HepG2 (cell line): ENCODE data around the gene DNAH9. TPM values are rescaled to one million over a fixed set of nuclear protein-coding genes. Genes with fewer than 3 reads are reported as not detected.

Experiments
- ATAC-seq: fragments of 200-7000 bp; cut with Tn5 transposase; 3 replicates; pipeline ENCODE4 v1.9.1; 2020; ENCODE audit warnings: mild to moderate bottlenecking, moderate library complexity
- BruUV-seq: library from RNA; stranded (reverse); fragments of 400-500 nt; replicated peaks from 2 replicates; lab custom pipeline; 2021; lab: Mats Ljungman, UMichigan
- CTCF ChIA-PET: fragments of 300-600 bp; formaldehyde crosslinking; extraction: SDS; loops from one replicate; lab custom pipeline; 2021; ENCODE audit warnings: low total read pairs, inconsistent platforms, low intra/inter-chr PET ratio; lab: Yijun Ruan, JAX
- POLR2A ChIA-PET: fragments of 350-600 bp; sonication (Branson Sonifier 250); formaldehyde crosslinking; loops from one replicate; lab custom pipeline; 2020; ENCODE audit warnings: antibody characterized with exemption, inconsistent platforms; lab: Yijun Ruan, JAX
- DNase-seq: peaks from one replicate; pipeline ENCODE4 v3.0.0-alpha.2; 2015; ENCODE audit warnings: low spot score
- FAIRE-seq: peaks from 3 replicates; lab custom pipeline; 2011; peaks lifted over from hg19 to GRCh38; lab: Jason Lieb, UNC
- H2AFZ ChIP-seq: one replicate; pipeline ENCODE4 v1.6.1; 2011; ENCODE audit warnings: low read length, inconsistent platforms
- H3K27ac ChIP-seq: fragments of 300-600 bp; 3 replicates; pipeline ENCODE4 v1.8.0; 2011; ENCODE audit warnings: mixed run types, mild to moderate bottlenecking, mixed read lengths, low read length, inconsistent platforms; ENCODE audit not compliant: insufficient read depth; ENCODE audit errors: extremely low read length
- H3K27me3 ChIP-seq, 2 experiments: fragments of 200-600 bp in 1 of 2; 2 replicates in 1 of 2; 3 replicates in 1 of 2; pipeline versions ENCODE4 v1.6.0 to v1.8.0; 2011; ENCODE audit warnings: low read length in 2 of 2, mild to moderate bottlenecking in 2 of 2, moderate library complexity in 2 of 2, inconsistent platforms in 1 of 2; ENCODE audit not compliant: insufficient read depth in 2 of 2, control insufficient read depth in 1 of 2
- H3K36me3 ChIP-seq, 2 experiments: fragments of 200-600 bp in 1 of 2; replicated peaks in 1 of 2; 2 replicates in 1 of 2; 3 replicates in 1 of 2; pipeline versions ENCODE4 v1.5.1 to v1.8.0; 2011; ENCODE audit warnings: low read length in 2 of 2, inconsistent platforms in 1 of 2; ENCODE audit not compliant: insufficient read depth in 2 of 2, control insufficient read depth in 1 of 2
- H3K4me1 ChIP-seq: 2 replicates; pipeline ENCODE4 v1.5.1; 2012; ENCODE audit warnings: low read length, inconsistent platforms; ENCODE audit not compliant: insufficient read depth
- H3K4me2 ChIP-seq: 2 replicates; pipeline ENCODE4 v1.6.0; 2011; ENCODE audit warnings: low read depth, low read length, inconsistent platforms
- H3K4me3 ChIP-seq, 3 experiments: fragments of 200-600 bp in 1 of 3; sonication (generic), shearing (Covaris generic) in 1 of 3; replicated peaks in 1 of 3; 2 replicates each; pipeline ENCODE4 v1.5.1; 2011 to 2016; ENCODE audit warnings: low read length in 3 of 3, inconsistent platforms in 2 of 3, low read depth in 2 of 3, mild to moderate bottlenecking in 2 of 3, control low read depth in 1 of 3, mixed read lengths in 1 of 3; ENCODE audit not compliant: insufficient read depth in 1 of 3
- H3K79me2 ChIP-seq: one replicate; pipeline ENCODE4 v1.6.1; 2011; ENCODE audit warnings: low read length, inconsistent platforms; ENCODE audit not compliant: insufficient read depth
- H3K9ac ChIP-seq: 2 replicates; pipeline ENCODE4 v1.6.0; 2011; ENCODE audit warnings: mild to moderate bottlenecking, low read depth, low read length, inconsistent platforms; ENCODE audit not compliant: insufficient read depth
- H3K9me3 ChIP-seq: 2 replicates; pipeline ENCODE4 v1.5.1; 2012; ENCODE audit warnings: mild to moderate bottlenecking, low read length
- H4K20me1 ChIP-seq: 2 replicates; pipeline ENCODE4 v1.6.0; 2011; ENCODE audit warnings: inconsistent platforms, mild to moderate bottlenecking, low read length, moderate library complexity; ENCODE audit not compliant: insufficient read depth
- BORCS8-MEF2B ChIP-seq: sonication (generic); formaldehyde crosslinking; IDR thresholded peaks from 2 replicates; pipeline ENCODE4 v1.8.0; 2022; ENCODE audit warnings: mild to moderate bottlenecking, missing genetic modification reagents
- GABPA ChIP-seq, 2 experiments: IDR thresholded peaks; 2 replicates each; pipeline ENCODE4 v1.6.1; 2011 to 2016; ENCODE audit warnings: low read depth in 2 of 2, low read length in 1 of 2, missing biosample characterization in 1 of 2, missing genetic modification characterization in 1 of 2
- GZF1 ChIP-seq: sonication (generic); formaldehyde crosslinking; IDR thresholded peaks from 2 replicates; pipeline ENCODE4 v1.5.1; 2020; ENCODE audit warnings: mild to moderate bottlenecking, missing genetic modification reagents
- MAF1 ChIP-seq: sonication (generic); formaldehyde crosslinking; IDR thresholded peaks from 2 replicates; pipeline ENCODE4 v1.5.0; 2020; ENCODE audit warnings: missing genetic modification reagents, borderline replicate concordance
- MEF2D ChIP-seq: sonication (generic); formaldehyde crosslinking; IDR thresholded peaks from 2 replicates; pipeline ENCODE4 v1.5.1; 2020; ENCODE audit warnings: mild to moderate bottlenecking, missing genetic modification reagents
- PAF1 ChIP-seq: IDR thresholded peaks from 2 replicates; pipeline ENCODE4 v1.6.1; 2016; ENCODE audit warnings: missing genetic modification reagents, missing compliant biosample characterization
- ZC3H13 ChIP-seq: sonication (generic); formaldehyde crosslinking; IDR thresholded peaks from 2 replicates; pipeline ENCODE4 v1.8.1; 2023; ENCODE audit warnings: mild to moderate bottlenecking, missing genetic modification reagents, moderate library complexity
- ZFP36 ChIP-seq: fragments of 150-350 bp; IDR thresholded peaks from 2 replicates; pipeline ENCODE4 v1.6.1; 2018; ENCODE audit warnings: borderline replicate concordance, low read length, low read depth; ENCODE audit not compliant: partially characterized antibody
- ZFYVE20 ChIP-seq: sonication (generic); formaldehyde crosslinking; IDR thresholded peaks from 2 replicates; pipeline ENCODE4 v1.8.0; 2023; ENCODE audit warnings: low read depth, mild to moderate bottlenecking, moderate library complexity, missing genetic modification reagents, borderline replicate concordance
- ZNF383 ChIP-seq: sonication (generic); formaldehyde crosslinking; IDR thresholded peaks from 2 replicates; pipeline ENCODE4 v1.4.0; 2020; ENCODE audit warnings: missing genetic modification reagents, mild to moderate bottlenecking, borderline replicate concordance
- ZNF570 ChIP-seq: sonication (generic); formaldehyde crosslinking; IDR thresholded peaks from 2 replicates; pipeline ENCODE4 v1.4.0; 2020; ENCODE audit warnings: mild to moderate bottlenecking, missing genetic modification reagents, borderline replicate concordance
- ZNF839 ChIP-seq: sonication (generic); formaldehyde crosslinking; IDR thresholded peaks from 2 replicates; pipeline ENCODE4 v1.4.0; 2020; ENCODE audit warnings: missing genetic modification reagents, mild to moderate bottlenecking, borderline replicate concordance
- WGBS: methylation state at CpG from one replicate; pipeline ENCODE4 v1.1.6; 2017; ENCODE audit warnings: low lambda C conversion rate; 5-methylcytosine and 5-hydroxymethylcytosine counted together
- in situ Hi-C: cut with HindIII; loops from 2 replicates; pipeline ENCODE4 v1.10.0; 2017; ENCODE audit warnings: low pct_unique_long_range_greater_than_20kb; ENCODE audit not compliant: extremely low pct_ligation_motif_present
- intact Hi-C: fragments of 100-400 bp; cut with micrococcal nuclease; formaldehyde crosslinking; loops from one replicate; pipeline ENCODE4 v1.10.0; 2022; ENCODE audit not compliant: unreplicated experiment
- polyA plus RNA-seq, 8 experiments: library from polyadenylated mRNA; depleted of rRNA in 3 of 8; stranded (reverse) in 7 of 8; unstranded in 1 of 8; fragments of >200 nt; fragmentation: Illumina TruSeq in 4 of 8; extraction: Trizol in 4 of 8; gene quantifications; 2 replicates each; pipeline versions ENCODE4 v1.2.1 to v1.2.3, GENCODE V29; 2011 to 2016; ENCODE audit warnings: low read depth in 4 of 8, missing spikeins in 1 of 8, mixed read lengths in 1 of 8; ENCODE audit not compliant: insufficient read depth in 1 of 8
- total RNA-seq, 5 experiments: library from RNA; depleted of rRNA; stranded (reverse); fragments of >200 nt; fragmentation: Illumina TruSeq; extraction: Trizol; gene quantifications; 2 replicates each; pipeline ENCODE4 v1.2.3, GENCODE V29; 2016; ENCODE audit warnings: low read depth in 1 of 5
- TF ChIP-seq, protein P1 (sequence below): IDR thresholded peaks from 2 replicates; pipeline ENCODE4 v1.6.1; 2018; ENCODE audit warnings: missing genetic modification reagents
- TF ChIP-seq, protein P2 (sequence below): sonication (generic); formaldehyde crosslinking; IDR thresholded peaks from 2 replicates; pipeline ENCODE4 v1.4.0; 2020; ENCODE audit warnings: missing genetic modification reagents, borderline replicate concordance
- TF ChIP-seq, protein P3 (sequence below): sonication (generic); formaldehyde crosslinking; IDR thresholded peaks from 2 replicates; pipeline ENCODE4 v1.4.0; 2020; ENCODE audit warnings: missing genetic modification reagents
- TF ChIP-seq, protein P4 (sequence below): sonication (generic); formaldehyde crosslinking; IDR thresholded peaks from 2 replicates; pipeline ENCODE4 v1.5.0; 2020; ENCODE audit warnings: mild to moderate bottlenecking, missing genetic modification reagents, moderate library complexity

Gene DNAH9
- total and polyA plus RNA-seq, 2 of the 13 experiments (the other 11 are each of a cell fraction or from before 2014, with no cell fraction given), result not detected

DNA sequence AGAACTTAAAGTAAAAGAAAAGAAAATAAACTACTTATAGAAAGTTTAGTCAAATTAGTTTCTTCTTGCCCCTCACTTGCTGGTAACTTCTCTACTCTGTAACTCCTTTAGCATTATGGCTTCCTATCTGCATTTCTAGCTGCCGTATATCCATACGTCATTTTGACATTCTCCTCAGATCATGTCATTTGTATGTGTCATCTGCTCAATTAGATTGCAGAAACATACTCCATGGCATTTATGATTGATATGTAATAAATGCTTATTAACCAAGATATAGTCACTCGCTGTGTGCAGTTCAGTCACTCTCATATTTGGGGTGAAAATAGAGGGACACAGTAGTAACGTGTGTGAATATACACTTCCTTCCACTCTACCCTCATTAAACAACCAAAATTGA, 295.6 kb downstream of the DNAH9 start (continued):
- no peak for TF ChIP-seq PAF1 (CRISPR knock-in tag)
- no peak for TF ChIP-seq MEF2D (CRISPR knock-in tag)
- TF ChIP-seq ZFP36, result no peak
- TF ChIP-seq, protein P1, sequence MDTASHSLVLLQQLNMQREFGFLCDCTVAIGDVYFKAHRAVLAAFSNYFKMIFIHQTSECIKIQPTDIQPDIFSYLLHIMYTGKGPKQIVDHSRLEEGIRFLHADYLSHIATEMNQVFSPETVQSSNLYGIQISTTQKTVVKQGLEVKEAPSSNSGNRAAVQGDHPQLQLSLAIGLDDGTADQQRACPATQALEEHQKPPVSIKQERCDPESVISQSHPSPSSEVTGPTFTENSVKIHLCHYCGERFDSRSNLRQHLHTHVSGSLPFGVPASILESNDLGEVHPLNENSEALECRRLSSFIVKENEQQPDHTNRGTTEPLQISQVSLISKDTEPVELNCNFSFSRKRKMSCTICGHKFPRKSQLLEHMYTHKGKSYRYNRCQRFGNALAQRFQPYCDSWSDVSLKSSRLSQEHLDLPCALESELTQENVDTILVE (CRISPR knock-in tag), result no peak
- no peak for TF ChIP-seq GABPA (IDR thresholded peaks at IDR 0.05; ENCODE audit: low read depth, low read length)
- TF ChIP-seq GABPA (CRISPR knock-in tag; IDR thresholded peaks at IDR 0.05; ENCODE audit: low read depth), result no peak
- TF ChIP-seq, protein P2, sequence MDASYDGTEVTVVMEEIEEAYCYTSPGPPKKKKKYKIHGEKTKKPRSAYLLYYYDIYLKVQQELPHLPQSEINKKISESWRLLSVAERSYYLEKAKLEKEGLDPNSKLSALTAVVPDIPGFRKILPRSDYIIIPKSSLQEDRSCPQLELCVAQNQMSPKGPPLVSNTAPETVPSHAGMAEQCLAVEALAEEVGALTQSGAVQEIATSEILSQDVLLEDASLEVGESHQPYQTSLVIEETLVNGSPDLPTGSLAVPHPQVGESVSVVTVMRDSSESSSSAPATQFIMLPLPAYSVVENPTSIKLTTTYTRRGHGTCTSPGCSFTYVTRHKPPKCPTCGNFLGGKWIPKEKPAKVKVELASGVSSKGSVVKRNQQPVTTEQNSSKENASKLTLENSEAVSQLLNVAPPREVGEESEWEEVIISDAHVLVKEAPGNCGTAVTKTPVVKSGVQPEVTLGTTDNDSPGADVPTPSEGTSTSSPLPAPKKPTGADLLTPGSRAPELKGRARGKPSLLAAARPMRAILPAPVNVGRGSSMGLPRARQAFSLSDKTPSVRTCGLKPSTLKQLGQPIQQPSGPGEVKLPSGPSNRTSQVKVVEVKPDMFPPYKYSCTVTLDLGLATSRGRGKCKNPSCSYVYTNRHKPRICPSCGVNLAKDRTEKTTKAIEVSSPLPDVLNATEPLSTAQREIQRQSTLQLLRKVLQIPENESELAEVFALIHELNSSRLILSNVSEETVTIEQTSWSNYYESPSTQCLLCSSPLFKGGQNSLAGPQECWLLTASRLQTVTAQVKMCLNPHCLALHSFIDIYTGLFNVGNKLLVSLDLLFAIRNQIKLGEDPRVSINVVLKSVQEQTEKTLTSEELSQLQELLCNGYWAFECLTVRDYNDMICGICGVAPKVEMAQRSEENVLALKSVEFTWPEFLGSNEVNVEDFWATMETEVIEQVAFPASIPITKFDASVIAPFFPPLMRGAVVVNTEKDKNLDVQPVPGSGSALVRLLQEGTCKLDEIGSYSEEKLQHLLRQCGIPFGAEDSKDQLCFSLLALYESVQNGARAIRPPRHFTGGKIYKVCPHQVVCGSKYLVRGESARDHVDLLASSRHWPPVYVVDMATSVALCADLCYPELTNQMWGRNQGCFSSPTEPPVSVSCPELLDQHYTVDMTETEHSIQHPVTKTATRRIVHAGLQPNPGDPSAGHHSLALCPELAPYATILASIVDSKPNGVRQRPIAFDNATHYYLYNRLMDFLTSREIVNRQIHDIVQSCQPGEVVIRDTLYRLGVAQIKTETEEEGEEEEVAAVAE (CRISPR knock-in tag), result no peak
- TF ChIP-seq ZFYVE20, result no peak

DNA sequence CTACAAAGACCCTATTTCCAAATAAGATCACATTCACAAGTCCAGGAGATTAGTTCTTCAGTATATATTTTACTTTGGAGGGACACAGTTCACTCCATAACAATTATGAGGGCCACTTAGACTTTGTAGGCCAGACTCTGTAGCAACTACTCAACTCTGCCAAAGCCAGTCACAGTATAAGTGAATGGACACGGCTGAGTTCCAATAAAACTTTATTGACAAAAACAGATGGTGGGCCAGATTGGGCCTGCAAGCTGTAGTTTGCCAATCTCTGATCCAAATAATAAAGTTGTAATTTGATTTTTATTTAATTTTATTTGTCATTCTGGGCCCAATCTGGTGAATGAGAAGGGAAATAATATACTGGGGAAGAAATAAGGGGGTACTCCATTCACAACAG, 297.9 kb downstream of the DNAH9 start:
- no peak for FAIRE-seq
- no peak overlapping the region for H3K27ac ChIP-seq
- no peaks in the 10 kb centered on the region for H3K79me2 ChIP-seq
- no peaks in the 10 kb centered on the region for H3K27me3 ChIP-seq
- BruUV-seq, result no TSS peak
- no peaks in the 10 kb centered on the region for H3K4me1 ChIP-seq
- POLR2A ChIA-PET, result no interaction called here
- in situ Hi-C loops (no loop called here), intact Hi-C loops (no loop called here)
- CTCF ChIA-PET, result no interaction called here
- H3K4me3 ChIP-seq, result no peak overlapping the region
- no peaks in the 10 kb centered on the region for H3K36me3 ChIP-seq
- no peak for DNase-seq
- 0% methylated on average over 1 of the region's 1 CpG for WGBS
- no peak overlapping the region for H3K4me2 ChIP-seq
- no peak overlapping the region for H3K9ac ChIP-seq
- H2AFZ ChIP-seq, result no peak overlapping the region
- H4K20me1 ChIP-seq, result no peaks in the 10 kb centered on the region
- no peaks in the 10 kb centered on the region for H3K9me3 ChIP-seq
- no peak for ATAC-seq
- no peak for TF ChIP-seq MAF1 (CRISPR knock-in tag)
- TF ChIP-seq GZF1 (CRISPR knock-in tag), result no peak
- TF ChIP-seq, protein P3, sequence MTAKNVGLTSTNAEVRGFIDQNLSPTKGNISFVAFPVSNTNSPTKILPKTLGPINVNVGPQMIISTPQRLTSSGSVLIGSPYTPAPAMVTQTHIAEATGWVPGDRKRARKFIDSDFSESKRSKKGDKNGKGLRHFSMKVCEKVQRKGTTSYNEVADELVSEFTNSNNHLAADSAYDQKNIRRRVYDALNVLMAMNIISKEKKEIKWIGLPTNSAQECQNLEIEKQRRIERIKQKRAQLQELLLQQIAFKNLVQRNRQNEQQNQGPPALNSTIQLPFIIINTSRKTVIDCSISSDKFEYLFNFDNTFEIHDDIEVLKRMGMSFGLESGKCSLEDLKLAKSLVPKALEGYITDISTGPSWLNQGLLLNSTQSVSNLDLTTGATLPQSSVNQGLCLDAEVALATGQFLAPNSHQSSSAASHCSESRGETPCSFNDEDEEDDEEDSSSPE, result no peak
- no peak for TF ChIP-seq ZC3H13 (CRISPR knock-in tag)
- no peak for TF ChIP-seq BORCS8-MEF2B (CRISPR knock-in tag)
- TF ChIP-seq ZNF839 (CRISPR knock-in tag), result no peak
- TF ChIP-seq, protein P4, sequence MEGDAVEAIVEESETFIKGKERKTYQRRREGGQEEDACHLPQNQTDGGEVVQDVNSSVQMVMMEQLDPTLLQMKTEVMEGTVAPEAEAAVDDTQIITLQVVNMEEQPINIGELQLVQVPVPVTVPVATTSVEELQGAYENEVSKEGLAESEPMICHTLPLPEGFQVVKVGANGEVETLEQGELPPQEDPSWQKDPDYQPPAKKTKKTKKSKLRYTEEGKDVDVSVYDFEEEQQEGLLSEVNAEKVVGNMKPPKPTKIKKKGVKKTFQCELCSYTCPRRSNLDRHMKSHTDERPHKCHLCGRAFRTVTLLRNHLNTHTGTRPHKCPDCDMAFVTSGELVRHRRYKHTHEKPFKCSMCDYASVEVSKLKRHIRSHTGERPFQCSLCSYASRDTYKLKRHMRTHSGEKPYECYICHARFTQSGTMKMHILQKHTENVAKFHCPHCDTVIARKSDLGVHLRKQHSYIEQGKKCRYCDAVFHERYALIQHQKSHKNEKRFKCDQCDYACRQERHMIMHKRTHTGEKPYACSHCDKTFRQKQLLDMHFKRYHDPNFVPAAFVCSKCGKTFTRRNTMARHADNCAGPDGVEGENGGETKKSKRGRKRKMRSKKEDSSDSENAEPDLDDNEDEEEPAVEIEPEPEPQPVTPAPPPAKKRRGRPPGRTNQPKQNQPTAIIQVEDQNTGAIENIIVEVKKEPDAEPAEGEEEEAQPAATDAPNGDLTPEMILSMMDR (CRISPR knock-in tag), result no peak
- no peak for TF ChIP-seq ZNF570
- TF ChIP-seq ZNF383 (CRISPR knock-in tag), result no peak
